Measurements from ENCODE around the gene FBXO9. TPM values are rescaled to one million over a fixed set of nuclear protein-coding genes. Genes with fewer than 3 reads are reported as not detected.

The FBXO9 gene
- total RNA-seq, 1 donor from 2014 or later = 80.2 TPM

DNA sequence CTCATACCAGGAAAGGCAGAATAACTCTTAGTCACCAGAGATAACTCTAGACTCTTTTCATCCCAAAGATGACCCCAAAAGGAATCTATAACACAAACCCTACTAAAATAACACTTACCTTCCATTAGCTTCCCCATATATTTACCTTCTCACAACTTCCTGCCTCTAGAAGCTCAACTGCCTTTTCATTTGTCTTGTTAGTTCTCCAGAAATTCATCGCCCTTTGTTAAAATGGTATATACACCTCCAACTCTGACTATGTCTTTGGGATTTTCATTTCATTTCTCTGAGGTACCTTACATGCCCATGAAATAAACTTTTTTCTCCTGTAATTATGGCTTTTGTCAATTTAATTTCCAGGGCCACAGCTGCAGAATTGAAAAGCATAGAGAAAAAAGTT lies 49.9 kb downstream of the FBXO9 start:
- peaks cover 6% of the 10 kb centered on the region for H3K4me1 Mint-ChIP-seq (ENCODE audit: low read depth, unreplicated experiment)
- DNase-seq (ENCODE audit: low read depth) = no peak
- H3K27ac Mint-ChIP-seq (ENCODE audit: unreplicated experiment) = no peak overlapping the region
- Histone ChIP-seq H3K79me2 (ENCODE audit: insufficient read depth, low read length) (no peaks in the 10 kb centered on the region), H3K27me3 (ENCODE audit: insufficient read depth, low read length) (no peaks in the 10 kb centered on the region), H3K9me3 (ENCODE audit: insufficient read depth, low read depth, low read length) (no peaks in the 10 kb centered on the region), H2AFZ (ENCODE audit: low read depth, low read length) (no peak overlapping the region), H3K4me2 (ENCODE audit: low read length) (no peak overlapping the region), H3K4me3 (ENCODE audit: insufficient read depth, low read depth, low read length) (no peak overlapping the region), H3K36me3 (ENCODE audit: insufficient read depth, low read length) (no peaks in the 10 kb centered on the region), H3K27ac (ENCODE audit: low read depth, low read length) (no peak overlapping the region), H4K20me1 (ENCODE audit: insufficient read depth, low read length) (no peaks in the 10 kb centered on the region), H3K4me1 (ENCODE audit: insufficient read depth, low read length) (no peaks in the 10 kb centered on the region), H3K9ac (ENCODE audit: low read length) (no peak overlapping the region)
- H3K9me3 Mint-ChIP-seq (ENCODE audit: unreplicated experiment) = peaks cover 10% of the 10 kb centered on the region
- no peaks in the 10 kb centered on the region for H3K27me3 Mint-ChIP-seq (ENCODE audit: low read depth, unreplicated experiment)
- no peak overlapping the region for H3K4me3 Mint-ChIP-seq (ENCODE audit: unreplicated experiment)
- no peak for FAIRE-seq
- H3K36me3 Mint-ChIP-seq (ENCODE audit: low read depth, unreplicated experiment) = no peaks in the 10 kb centered on the region
- no peak for TF ChIP-seq CTCF (IDR thresholded peaks at IDR 0.05; ENCODE audit: insufficient read depth, low read depth, low read length)
- no peak for TF ChIP-seq EZH2 (IDR thresholded peaks at IDR 0.05; ENCODE audit: insufficient read depth, low read length)

- DNase-seq (ENCODE audit: low read depth) (no peak), FAIRE-seq (no peak)
- Mint-ChIP-seq H3K27ac (ENCODE audit: unreplicated experiment) (no peak overlapping the region), H3K4me1 (ENCODE audit: low read depth, unreplicated experiment) (peaks cover 6% of the 10 kb centered on the region), H3K36me3 (ENCODE audit: low read depth, unreplicated experiment) (no peaks in the 10 kb centered on the region), H3K9me3 (ENCODE audit: unreplicated experiment) (peaks cover 10% of the 10 kb centered on the region), H3K4me3 (ENCODE audit: unreplicated experiment) (no peak overlapping the region), H3K27me3 (ENCODE audit: low read depth, unreplicated experiment) (no peaks in the 10 kb centered on the region)
- H4K20me1 ChIP-seq (ENCODE audit: insufficient read depth, low read length) = no peaks in the 10 kb centered on the region
- no peak overlapping the region for H3K4me3 ChIP-seq (ENCODE audit: insufficient read depth, low read depth, low read length)
- TF ChIP-seq CTCF (IDR thresholded peaks at IDR 0.05; ENCODE audit: insufficient read depth, low read depth, low read length) (no peak), EZH2 (IDR thresholded peaks at IDR 0.05; ENCODE audit: insufficient read depth, low read length) (no peak)
- H3K27me3 ChIP-seq (ENCODE audit: insufficient read depth, low read length) = no peaks in the 10 kb centered on the region
- H3K36me3 ChIP-seq (ENCODE audit: insufficient read depth, low read length) = no peaks in the 10 kb centered on the region
- no peaks in the 10 kb centered on the region for H3K79me2 ChIP-seq (ENCODE audit: insufficient read depth, low read length)
- no peak overlapping the region for H3K9ac ChIP-seq (ENCODE audit: low read length)
- H2AFZ ChIP-seq (ENCODE audit: low read depth, low read length) = no peak overlapping the region
- H3K4me1 ChIP-seq (ENCODE audit: insufficient read depth, low read length) = no peaks in the 10 kb centered on the region
- H3K4me2 ChIP-seq (ENCODE audit: low read length) = no peak overlapping the region
- no peak overlapping the region for H3K27ac ChIP-seq (ENCODE audit: low read depth, low read length)
- no peaks in the 10 kb centered on the region for H3K9me3 ChIP-seq (ENCODE audit: insufficient read depth, low read depth, low read length)
Measured at GRCh38 chr6:53115741-53116140, 50.5 kb downstream of the FBXO9 start.

DNA sequence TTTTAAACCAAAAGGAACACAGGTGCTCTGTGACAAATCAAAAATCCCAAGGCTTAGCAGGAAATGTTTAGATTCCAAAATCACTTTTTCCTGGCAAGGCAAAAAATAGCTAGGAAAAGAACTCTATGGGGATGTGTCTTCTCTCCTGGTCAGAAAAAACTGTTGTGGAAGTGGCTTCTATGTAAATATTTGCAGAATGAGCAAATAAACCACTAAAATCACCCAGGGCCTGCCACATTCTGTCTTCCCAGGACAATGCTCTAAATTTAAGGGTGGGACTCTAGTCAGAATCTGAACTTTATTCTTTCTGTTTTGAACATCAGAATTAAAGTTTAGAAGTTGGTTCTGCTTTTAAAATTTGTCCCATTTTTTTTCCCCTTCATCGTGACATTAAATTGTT lies 54.1 kb downstream of the FBXO9 start:
- no peak overlapping the region for H3K9ac ChIP-seq (ENCODE audit: low read length)
- Mint-ChIP-seq H3K36me3 (ENCODE audit: low read depth, unreplicated experiment) (no peaks in the 10 kb centered on the region), H3K4me3 (ENCODE audit: unreplicated experiment) (no peak overlapping the region), H3K4me1 (ENCODE audit: low read depth, unreplicated experiment) (peaks cover 6% of the 10 kb centered on the region), H3K27ac (ENCODE audit: unreplicated experiment) (peak overlapping the region; percentile 88), H3K27me3 (ENCODE audit: low read depth, unreplicated experiment) (no peaks in the 10 kb centered on the region), H3K9me3 (ENCODE audit: unreplicated experiment) (peaks cover 10% of the 10 kb centered on the region)
- H3K27ac ChIP-seq (ENCODE audit: low read depth, low read length) = no peak overlapping the region
- no peaks in the 10 kb centered on the region for H4K20me1 ChIP-seq (ENCODE audit: insufficient read depth, low read length)
- no peaks in the 10 kb centered on the region for H3K9me3 ChIP-seq (ENCODE audit: insufficient read depth, low read depth, low read length)
- H3K4me1 ChIP-seq (ENCODE audit: insufficient read depth, low read length) = no peaks in the 10 kb centered on the region
- no peaks in the 10 kb centered on the region for H3K36me3 ChIP-seq (ENCODE audit: insufficient read depth, low read length)
- no peak for DNase-seq (ENCODE audit: low read depth)
- no peak overlapping the region for H3K4me2 ChIP-seq (ENCODE audit: low read length)
- H3K79me2 ChIP-seq (ENCODE audit: insufficient read depth, low read length) = no peaks in the 10 kb centered on the region
- no peaks in the 10 kb centered on the region for H3K27me3 ChIP-seq (ENCODE audit: insufficient read depth, low read length)
- FAIRE-seq = no peak
- TF ChIP-seq EZH2 (IDR thresholded peaks at IDR 0.05; ENCODE audit: insufficient read depth, low read length) (no peak), CTCF (IDR thresholded peaks at IDR 0.05; ENCODE audit: insufficient read depth, low read depth, low read length) (no peak)
- no peak overlapping the region for H2AFZ ChIP-seq (ENCODE audit: low read depth, low read length)
- H3K4me3 ChIP-seq (ENCODE audit: insufficient read depth, low read depth, low read length) = no peak overlapping the region
